ENCODE measurements around the gene FAM167B.
A peak's percentile ranks its signal among the peaks of the same experiment; 100 is the strongest.

Gene FAM167B

GRCh38 chr1:32246888-32247273 is at the start of gene FAM167B:
Gene FAM167B (plus strand): TSS chr1:32247222. CDS start chr1:32247422, 200 bp downstream.
- DNase-seq: no peak

GRCh38 chr1:32197837-32198236 is 49.2 kb upstream of the FAM167B start:
- no peak for DNase-seq

DNA sequence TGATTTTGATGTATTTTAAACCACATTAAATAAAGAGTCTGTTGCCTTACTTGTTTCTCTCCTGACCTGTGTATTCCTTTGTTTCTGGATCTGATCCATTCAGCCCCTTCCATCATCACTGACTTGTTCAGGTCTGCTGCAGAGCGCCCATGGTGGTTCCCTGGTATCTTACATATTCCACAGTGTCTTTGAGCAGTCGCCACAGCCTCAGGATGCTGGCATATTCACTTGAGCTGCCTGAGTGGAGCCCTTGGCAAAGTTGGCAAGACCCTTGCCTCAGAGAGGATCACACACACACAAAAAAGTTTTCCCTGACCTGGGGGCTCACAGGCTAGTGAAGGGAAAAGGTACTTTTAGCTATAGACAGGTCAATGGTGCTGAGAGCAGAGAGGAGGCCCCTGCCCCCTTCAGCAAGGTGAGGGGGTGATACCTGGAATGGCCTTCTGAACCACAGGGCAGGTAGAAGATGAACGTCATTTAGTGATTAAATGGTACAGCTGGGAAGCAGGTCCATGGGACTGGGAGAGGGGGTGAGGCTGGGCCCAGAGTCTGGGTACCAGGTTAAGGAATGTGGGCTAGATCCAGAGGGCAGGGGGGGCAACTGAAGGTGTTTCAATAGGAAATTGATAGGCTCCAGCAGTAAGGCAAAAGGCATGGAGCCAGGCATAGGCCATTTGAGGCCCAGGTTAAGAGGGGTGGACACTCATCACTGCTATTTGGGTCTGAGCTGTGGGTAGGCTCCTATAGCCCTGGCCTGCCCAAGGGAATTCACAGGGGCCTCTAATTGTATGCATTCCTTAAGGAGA is 48.6 kb upstream of the FAM167B start:
- no peak for DNase-seq

DNA sequence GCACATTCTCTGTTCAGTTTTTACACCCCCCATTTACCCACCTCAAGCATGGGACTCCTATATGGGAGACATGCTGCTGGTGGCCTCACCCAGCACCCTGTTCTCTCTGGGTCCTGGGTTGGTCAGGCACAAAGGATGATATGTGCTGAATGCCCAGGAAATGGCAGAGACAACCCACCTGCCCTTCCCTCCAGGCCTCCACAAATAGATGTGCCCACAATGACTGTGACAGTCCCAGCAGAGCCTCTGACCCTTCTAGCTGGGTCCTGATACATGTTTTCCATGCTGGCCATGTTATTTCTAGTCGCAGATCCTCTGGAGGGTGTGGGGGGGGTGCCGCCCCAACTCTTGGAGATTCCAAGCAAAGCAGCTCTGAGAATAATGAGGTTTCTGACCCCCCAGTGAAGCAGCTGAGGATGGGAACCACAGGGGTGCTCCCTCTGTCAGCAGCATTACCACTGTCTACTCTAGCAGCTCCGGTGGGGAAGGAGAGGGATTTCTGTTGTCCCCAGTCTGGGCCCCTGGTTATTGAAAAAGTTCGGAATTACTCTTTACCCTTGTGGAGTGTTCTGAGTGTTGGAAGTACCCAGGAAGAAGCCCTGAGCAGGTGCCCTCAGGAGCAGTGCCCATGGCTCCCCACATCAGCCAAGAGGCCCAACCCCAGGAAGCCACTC is 47.8 kb upstream of the FAM167B start:
- DNase-seq: no peak

- DNase-seq: no peak
Measured at GRCh38 chr1:32199717-32200072, 47.3 kb upstream of the FAM167B start.

DNA sequence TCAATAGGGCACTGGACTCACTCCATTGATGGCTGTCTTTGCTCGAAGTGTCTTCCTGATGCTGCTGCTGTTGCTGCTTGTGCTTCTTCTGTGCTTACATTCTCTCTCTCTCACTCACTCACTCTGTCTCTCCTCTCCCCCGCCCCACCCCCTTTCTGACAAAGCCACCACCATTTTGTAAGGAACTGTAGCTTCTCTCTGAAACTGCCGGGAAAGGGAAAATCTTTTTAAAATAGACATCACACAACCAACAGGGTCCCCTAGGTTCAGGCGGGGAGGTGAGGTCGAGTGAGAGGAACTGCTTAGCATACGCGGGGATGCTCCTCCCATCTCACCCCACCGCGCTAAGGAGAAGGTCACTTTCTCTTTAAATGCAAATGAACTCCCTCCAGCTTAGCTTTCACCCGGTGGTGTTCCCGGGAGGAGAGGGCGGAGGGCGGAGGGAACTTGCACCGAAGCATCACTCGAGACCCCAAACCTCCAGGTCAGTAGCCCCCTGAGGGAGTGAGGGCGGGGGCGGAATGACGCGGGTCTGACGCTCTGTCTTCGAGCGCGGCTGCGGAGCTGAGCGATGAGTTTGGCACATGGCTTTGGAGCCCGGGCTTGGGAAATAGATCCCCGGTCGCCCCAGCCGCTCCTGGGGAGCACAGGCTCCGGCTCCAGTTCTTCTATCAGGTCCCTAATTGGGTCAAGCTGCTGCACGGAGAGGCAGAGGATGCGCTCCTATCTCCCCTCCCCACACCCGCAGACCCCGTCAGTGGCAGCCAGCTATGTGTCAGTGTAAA is 46.6 kb upstream of the FAM167B start, which contains the start of gene CCDC28B:
Gene CCDC28B (plus strand): TSS at position 370 of the 785 bp plus-strand sequence. CDS start 1,341 bp downstream, outside the sequence.
- DNase-seq: peak; percentile 49

GRCh38 chr1:32201011-32201855 is 45.8 kb upstream of the FAM167B start:
- DNase-seq: peak; percentile 81

DNA sequence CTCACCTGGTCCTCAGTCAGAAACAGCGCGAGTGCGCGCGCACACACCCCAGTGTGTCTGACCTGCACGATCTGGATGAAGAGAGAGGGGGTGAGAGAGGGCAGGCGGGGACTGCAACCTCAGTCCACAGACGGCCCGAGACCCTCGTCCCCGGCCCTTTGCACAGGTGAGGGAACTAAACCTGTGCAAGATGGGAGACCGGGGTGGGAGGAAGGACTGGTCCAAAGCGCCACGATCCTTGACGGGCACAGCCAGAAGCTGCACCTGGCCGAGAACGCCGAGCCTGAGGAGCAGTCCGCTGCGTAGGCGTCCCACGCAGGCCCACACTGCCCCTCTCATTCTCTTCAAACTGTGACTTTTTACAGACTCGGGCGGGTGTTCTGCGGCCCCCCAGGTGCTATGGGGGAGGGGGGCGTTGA is 42.1 kb upstream of the FAM167B start:
- no peak for DNase-seq

- DNase-seq: peak; percentile 89
Measured at GRCh38 chr1:32205401-32206370, 41.3 kb upstream of the FAM167B start, which contains the start of gene IQCC. Gene IQCC (plus strand): TSS chr1:32205671. CDS start chr1:32205682, 11 bp downstream.

- no peak for DNase-seq
Measured at GRCh38 chr1:32208469-32208868, 38.6 kb upstream of the FAM167B start.

- no peak for DNase-seq
Measured at GRCh38 chr1:32208891-32209328, 38.1 kb upstream of the FAM167B start, which contains the start of gene DCDC2B. Gene DCDC2B (plus strand): TSS chr1:32209089. CDS start chr1:32209094, 5 bp downstream.

GRCh38 chr1:32215629-32216480 is 31.2 kb upstream of the FAM167B start:
- peak; percentile 58 for DNase-seq

DNA sequence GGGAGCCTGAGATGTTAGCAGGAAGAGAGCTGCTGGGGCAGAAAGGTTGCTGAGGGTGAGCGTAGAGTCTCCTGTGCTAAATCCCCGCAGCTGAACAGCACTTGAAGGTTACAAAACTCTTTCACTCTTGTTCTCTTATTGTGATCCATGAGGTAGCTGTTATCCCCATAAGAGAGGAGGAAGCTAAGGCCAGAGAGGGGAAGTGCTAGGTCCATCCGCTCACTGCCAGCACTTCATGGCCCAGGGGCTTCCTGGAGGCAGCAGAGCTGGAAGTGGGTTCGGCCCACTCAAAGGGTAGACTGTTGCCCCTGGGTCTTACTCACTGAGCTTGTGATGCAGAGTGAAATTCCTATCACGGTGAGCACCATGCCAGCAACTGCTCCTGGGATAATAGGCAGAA is 30.5 kb upstream of the FAM167B start:
- no peak for DNase-seq

GRCh38 chr1:32219022-32219421 is 28.0 kb upstream of the FAM167B start:
- DNase-seq: no peak

DNA sequence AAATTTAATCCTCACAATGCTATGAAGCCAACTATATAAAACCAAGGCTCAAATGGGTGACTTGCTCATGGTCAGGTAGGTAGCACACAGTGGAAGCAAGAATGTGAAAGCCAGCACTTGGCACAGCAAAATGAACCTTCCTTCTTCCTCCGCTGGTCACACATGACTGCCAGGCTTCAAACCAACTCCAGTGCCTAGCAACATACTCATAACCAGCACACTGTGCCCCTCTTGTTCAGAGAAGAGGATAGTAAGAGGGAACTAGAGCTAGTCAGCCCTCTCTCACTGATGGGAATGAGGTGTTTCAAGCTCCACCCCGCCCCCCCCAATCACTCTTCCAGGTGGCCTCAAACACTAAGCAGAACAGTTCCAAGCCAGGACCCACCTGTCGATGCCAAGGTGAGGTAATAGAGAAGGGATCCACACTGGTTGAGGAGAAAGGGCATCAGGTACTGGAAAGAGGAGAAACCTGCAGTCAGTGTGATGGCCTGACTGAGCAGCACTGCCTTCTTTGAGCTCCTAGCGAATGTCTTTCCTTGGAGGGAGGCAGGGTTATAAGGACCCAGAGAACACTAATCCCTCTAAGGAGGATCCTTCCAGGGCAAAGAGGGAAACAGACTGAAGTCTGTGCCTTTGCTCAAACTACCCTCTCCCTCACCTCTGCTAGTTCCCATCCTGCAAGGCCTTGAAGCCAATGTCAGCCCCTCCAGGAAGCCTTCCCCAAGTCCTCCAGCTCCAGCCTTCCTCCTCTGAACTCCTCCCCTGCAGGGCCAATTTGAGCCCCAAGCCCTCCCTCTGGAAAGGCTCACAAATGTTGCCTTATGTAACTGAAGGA is 26.1 kb upstream of the FAM167B start:
- DNase-seq: no peak

DNA sequence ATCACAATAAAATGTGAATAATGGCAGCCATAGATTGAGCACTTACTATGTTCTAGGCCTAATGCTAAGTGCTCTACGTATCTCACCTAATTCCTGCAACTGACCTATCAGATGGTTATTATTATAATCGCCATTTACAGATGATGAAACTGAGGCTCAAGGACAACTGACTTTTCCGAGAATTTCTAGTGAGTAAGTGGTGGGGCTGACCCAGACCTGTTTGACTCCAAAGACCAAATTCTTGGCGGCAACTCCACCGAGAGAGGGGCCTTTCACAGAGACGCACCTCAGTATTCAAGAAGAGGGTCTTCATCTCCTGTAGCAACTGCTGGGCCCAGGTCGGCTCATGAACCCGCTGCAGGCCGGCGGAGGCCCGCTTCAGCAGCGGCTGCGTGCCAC is 25.4 kb upstream of the FAM167B start:
- no peak for DNase-seq

DNA sequence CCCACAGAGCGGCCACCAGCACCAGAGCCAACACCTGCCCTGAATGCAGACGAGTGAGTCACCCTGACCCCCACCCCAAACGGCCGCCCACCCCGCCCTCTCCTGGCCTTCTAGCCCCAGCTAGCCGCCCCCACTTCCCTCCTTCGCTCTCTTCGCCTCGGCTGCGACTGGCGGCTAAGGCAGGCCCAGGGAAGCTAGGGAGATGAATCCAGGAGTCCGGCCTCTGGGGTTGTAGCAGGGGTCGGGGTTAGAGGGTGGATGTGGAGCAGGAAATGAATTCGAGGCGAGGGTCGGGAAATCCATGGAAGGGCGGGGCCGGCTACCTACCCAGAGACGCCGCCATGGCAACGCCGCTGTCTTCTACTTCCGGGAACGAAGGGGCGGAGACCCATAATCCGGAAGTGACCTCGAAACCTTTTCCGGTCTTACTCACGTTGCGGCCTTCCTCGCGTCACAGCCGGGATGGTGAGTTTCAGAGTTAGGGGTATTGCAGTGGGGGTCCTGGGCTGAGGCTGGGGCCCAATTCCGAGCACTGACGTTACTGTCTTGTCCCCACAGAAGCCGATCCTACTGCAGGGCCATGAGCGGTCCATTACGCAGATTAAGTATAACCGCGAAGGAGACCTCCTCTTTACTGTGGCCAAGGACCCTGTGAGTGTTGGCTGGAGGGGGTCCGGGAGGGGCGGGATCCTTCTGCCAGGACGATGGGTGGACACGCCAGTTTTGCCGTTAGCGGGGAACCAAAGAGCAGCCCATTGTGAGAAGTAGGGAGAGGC is 24.9 kb upstream of the FAM167B start, which contains the start of the genes EIF3I and TMEM234:
Gene EIF3I (plus strand): TSS at position 428 of the 776 bp plus-strand sequence. CDS start 35 bp downstream, at position 463.
Gene TMEM234 (minus strand): TSS at position 374 of the 776 bp plus-strand sequence. CDS start 31 bp downstream, at position 343.
- peak; percentile 94 for DNase-seq

DNA sequence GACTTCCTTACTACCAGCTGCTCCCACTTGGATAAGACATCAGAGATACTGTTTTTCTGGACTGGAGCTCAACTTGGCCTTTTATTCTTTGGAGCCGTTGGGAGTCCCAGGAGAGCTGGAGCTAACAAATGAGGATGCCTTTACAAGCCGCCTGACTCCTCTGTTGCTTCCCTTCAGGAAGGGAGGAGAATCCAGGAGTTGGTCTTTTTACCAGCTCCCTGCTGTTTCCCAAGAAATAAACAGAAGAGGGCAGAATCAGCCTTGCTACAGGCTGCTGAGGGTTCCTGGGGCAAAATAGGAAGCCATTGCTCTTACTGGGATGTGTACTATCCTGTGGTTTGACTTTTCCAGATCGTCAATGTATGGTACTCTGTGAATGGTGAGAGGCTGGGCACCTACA is 23.3 kb upstream of the FAM167B start:
- DNase-seq: no peak

Measured in activated CD4-positive, alpha-beta T cell treated with anti-CD3 and anti-CD28 coated beads, Interleukin-2, amount 50 U/mL, for 16 hours (primary cell).